ENCODE data around the gene FIGLA.

DNA sequence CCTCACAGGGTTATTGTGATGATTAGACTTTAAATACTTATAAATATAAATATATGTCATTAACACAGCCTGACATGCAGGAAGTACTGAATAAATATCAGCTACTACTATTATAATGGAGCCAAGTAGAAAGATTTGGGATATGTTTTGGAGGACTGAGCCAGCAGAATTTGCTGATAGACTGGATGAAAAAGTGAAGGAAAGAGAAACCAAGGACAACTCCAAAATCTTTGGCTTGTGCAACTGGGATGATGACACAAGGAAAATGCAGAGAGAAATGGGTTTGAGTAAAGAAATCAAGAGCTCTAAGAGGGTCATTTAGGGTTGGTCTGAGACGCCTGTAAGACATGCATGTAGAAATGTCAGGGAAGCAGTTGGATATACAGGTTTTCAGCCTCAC is 38.0 kb downstream of the FIGLA start:
- TF ChIP-seq, protein P1, sequence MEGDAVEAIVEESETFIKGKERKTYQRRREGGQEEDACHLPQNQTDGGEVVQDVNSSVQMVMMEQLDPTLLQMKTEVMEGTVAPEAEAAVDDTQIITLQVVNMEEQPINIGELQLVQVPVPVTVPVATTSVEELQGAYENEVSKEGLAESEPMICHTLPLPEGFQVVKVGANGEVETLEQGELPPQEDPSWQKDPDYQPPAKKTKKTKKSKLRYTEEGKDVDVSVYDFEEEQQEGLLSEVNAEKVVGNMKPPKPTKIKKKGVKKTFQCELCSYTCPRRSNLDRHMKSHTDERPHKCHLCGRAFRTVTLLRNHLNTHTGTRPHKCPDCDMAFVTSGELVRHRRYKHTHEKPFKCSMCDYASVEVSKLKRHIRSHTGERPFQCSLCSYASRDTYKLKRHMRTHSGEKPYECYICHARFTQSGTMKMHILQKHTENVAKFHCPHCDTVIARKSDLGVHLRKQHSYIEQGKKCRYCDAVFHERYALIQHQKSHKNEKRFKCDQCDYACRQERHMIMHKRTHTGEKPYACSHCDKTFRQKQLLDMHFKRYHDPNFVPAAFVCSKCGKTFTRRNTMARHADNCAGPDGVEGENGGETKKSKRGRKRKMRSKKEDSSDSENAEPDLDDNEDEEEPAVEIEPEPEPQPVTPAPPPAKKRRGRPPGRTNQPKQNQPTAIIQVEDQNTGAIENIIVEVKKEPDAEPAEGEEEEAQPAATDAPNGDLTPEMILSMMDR (IDR thresholded peaks at IDR 0.05): no peak
- TF ChIP-seq POLR2A (IDR thresholded peaks at IDR 0.05): no peak
